CD4-positive, alpha-beta T cell (primary cell): ENCODE measurements around the gene IFT27. TPM values are rescaled to one million over a fixed set of nuclear protein-coding genes. Genes with fewer than 3 reads are reported as not detected.

Source experiments
- ATAC-seq: fragments of 200-7000 bp; cut with Tn5 transposase; one replicate; pipeline ENCODE4 v1.10.0; 2022; ENCODE audit warnings: mild to moderate bottlenecking; ENCODE audit not compliant: poor library complexity
- CTCF ChIA-PET: fragments of 350-600 bp; sonication (Branson Sonifier 250); formaldehyde crosslinking; loops from one replicate; lab custom pipeline; 2021; ENCODE audit warnings: antibody characterized with exemption, inconsistent platforms; lab: Charles Lee
- POLR2A ChIA-PET: fragments of 350-600 bp; sonication (Branson Sonifier 250); formaldehyde crosslinking; loops from one replicate; lab custom pipeline; 2021; ENCODE audit warnings: antibody characterized with exemption, inconsistent platforms; lab: Charles Lee
- DNase-seq, 14 experiments: peaks; one replicate each; pipeline ENCODE4 v3.0.0-alpha.2; 2013 to 2020; ENCODE audit warnings: mixed read lengths in 2 of 14
- H3K27ac ChIP-seq, 2 donors: one replicate each; pipeline versions ENCODE4 v1.5.1 to v1.7.0; 2013; ENCODE audit warnings: low read length in 2 of 2, low read depth in 1 of 2, mild to moderate bottlenecking in 1 of 2
- H3K27me3 ChIP-seq, 2 experiments: 1 replicate in 1 of 2; 2 replicates in 1 of 2; pipeline versions ENCODE4 v1.6.1 to v1.7.0; 2013; ENCODE audit warnings: low read length in 2 of 2, control low read depth in 1 of 2, mild to moderate bottlenecking in 1 of 2, moderate library complexity in 1 of 2; ENCODE audit not compliant: insufficient read depth in 2 of 2, control insufficient read depth in 1 of 2
- H3K36me3 ChIP-seq: one replicate; pipeline ENCODE4 v1.6.1; 2013; ENCODE audit warnings: low read length, control low read depth; ENCODE audit not compliant: insufficient read depth
- H3K4me1 ChIP-seq: one replicate; pipeline ENCODE4 v1.6.1; 2013; ENCODE audit warnings: low read length, control low read depth; ENCODE audit not compliant: insufficient read depth
- H3K4me3 ChIP-seq: one replicate; pipeline ENCODE4 v1.5.1; 2013; ENCODE audit warnings: mild to moderate bottlenecking, low read length, moderate library complexity
- H3K9me3 ChIP-seq, 2 experiments: 1 replicate in 1 of 2; 2 replicates in 1 of 2; pipeline versions ENCODE4 v1.6.1 to v1.7.0; 2013; ENCODE audit warnings: low read length in 2 of 2, mild to moderate bottlenecking in 2 of 2, control low read depth in 1 of 2, moderate library complexity in 1 of 2; ENCODE audit not compliant: control insufficient read depth in 1 of 2, insufficient read depth in 1 of 2
- H3K27ac Mint-ChIP-seq: one replicate; pipeline ENCODE4 v1.8.0; 2020; ENCODE audit warnings: mixed read lengths
- H3K27me3 Mint-ChIP-seq: one replicate; pipeline ENCODE4 v1.8.0; 2021; ENCODE audit warnings: mixed read lengths
- H3K36me3 Mint-ChIP-seq: one replicate; pipeline ENCODE4 v1.8.0; 2021; ENCODE audit warnings: low read depth, mixed read lengths
- H3K4me1 Mint-ChIP-seq: one replicate; pipeline ENCODE4 v1.8.0; 2021; ENCODE audit warnings: low read depth, mixed read lengths
- H3K4me3 Mint-ChIP-seq: one replicate; pipeline ENCODE4 v1.8.0; 2020; ENCODE audit warnings: mild to moderate bottlenecking, mixed read lengths
- H3K9me3 Mint-ChIP-seq: one replicate; pipeline ENCODE4 v1.8.0; 2020; ENCODE audit warnings: mixed read lengths
- CTCF ChIP-seq: fragments of 200-600 bp; IDR thresholded peaks from one replicate; pipeline ENCODE4 v1.8.0; 2022; ENCODE audit warnings: antibody characterized with exemption, mild to moderate bottlenecking
- intact Hi-C, 2 experiments: fragments of 100-400 bp; cut with DNase I in 1 of 2; cut with micrococcal nuclease in 1 of 2; formaldehyde crosslinking; loops; one replicate each; pipeline versions ENCODE4 v1.15.1 to v1.9.0; 2023 to 2025; cut with DNase I, micrococcal nuclease
- total RNA-seq, 174 experiments: library from RNA in 2 of 174; stranded (reverse) in 2 of 174; gene quantifications; one replicate each; pipeline ENCODE4 v1.2.3 and lab custom pipeline; 2021 to 2026

The IFT27 gene
- total RNA-seq, 2 experiments from 2014 or later: 10.2 to 10.9 TPM

- Mint-ChIP-seq H3K27me3 (peaks cover 40% of the 10 kb centered on the region), H3K36me3 (no peaks in the 10 kb centered on the region), H3K4me1 (no peaks in the 10 kb centered on the region), H3K27ac (no peak overlapping the region), H3K4me3 (no peak overlapping the region), H3K9me3 (peaks cover 2% of the 10 kb centered on the region)
- Histone ChIP-seq H3K36me3 (no peaks in the 10 kb centered on the region), H3K27ac (no peak overlapping the region), H3K9me3 (peaks cover 0 to 4% of the 10 kb centered on the region in 2 experiments), H3K4me3 (no peak overlapping the region), H3K4me1 (no peaks in the 10 kb centered on the region), H3K27me3 (peaks cover 4 to 21% of the 10 kb centered on the region in 2 experiments)
- ATAC-seq (no peak), DNase-seq (no peak)
- intact Hi-C loops: no loop called here
- POLR2A ChIA-PET: no interaction called here
- CTCF ChIA-PET: no interaction called here
- no peak for TF ChIP-seq CTCF
Observed at GRCh38 chr22:36738416-36739020, 37.4 kb downstream of the IFT27 start.

- ChIA-PET POLR2A (no interaction called here), CTCF (interaction anchor here (0.6 kb wide), 1 partner anchor 110 kb away, joined by 3 read pairs; no protein-coding TSS in a partner anchor)
- peaks cover 45% of the 10 kb centered on the region for H3K27me3 Mint-ChIP-seq
- DNase-seq: peak in 3 of 14 experiments; percentile 8 to 31 (median 28)
- Histone ChIP-seq H3K27ac (no peak overlapping the region), H3K27me3 (peaks cover 6 to 21% of the 10 kb centered on the region in 2 experiments), H3K4me3 (no peak overlapping the region), H3K4me1 (no peaks in the 10 kb centered on the region), H3K36me3 (no peaks in the 10 kb centered on the region), H3K9me3 (peaks cover 0 to 4% of the 10 kb centered on the region in 2 experiments)
- H3K4me1 Mint-ChIP-seq: no peaks in the 10 kb centered on the region
- TF ChIP-seq CTCF: no peak
- H3K4me3 Mint-ChIP-seq: no peak overlapping the region
- H3K27ac Mint-ChIP-seq: no peak overlapping the region
- H3K36me3 Mint-ChIP-seq: no peaks in the 10 kb centered on the region
- ATAC-seq: no peak
- intact Hi-C loops: no loop called here
- peaks cover 2% of the 10 kb centered on the region for H3K9me3 Mint-ChIP-seq
Observed at GRCh38 chr22:36737776-36738175, 38.1 kb downstream of the IFT27 start.

- ChIA-PET CTCF (no interaction called here), POLR2A (no interaction called here)
- no peak for TF ChIP-seq CTCF
- Mint-ChIP-seq H3K27me3 (peaks cover 55% of the 10 kb centered on the region), H3K9me3 (peaks cover 2% of the 10 kb centered on the region), H3K4me3 (no peak overlapping the region), H3K27ac (no peak overlapping the region), H3K36me3 (no peaks in the 10 kb centered on the region), H3K4me1 (no peaks in the 10 kb centered on the region)
- Histone ChIP-seq H3K4me1 (no peaks in the 10 kb centered on the region), H3K9me3 (peaks cover 0 to 7% of the 10 kb centered on the region in 2 experiments), H3K36me3 (no peaks in the 10 kb centered on the region), H3K27ac (no peak overlapping the region), H3K4me3 (no peak overlapping the region), H3K27me3 (peaks cover 6 to 21% of the 10 kb centered on the region in 2 experiments)
- no peak for DNase-seq
- no peak for ATAC-seq
- intact Hi-C loops: no loop called here
Observed at GRCh38 chr22:36736701-36737320, 39.1 kb downstream of the IFT27 start.
